Psoas muscle (tissue), 8 donors: ENCODE data around the gene RAP1A. TPM values are rescaled to one million over a fixed set of nuclear protein-coding genes. Genes with fewer than 3 reads are reported as not detected.

Source experiments
- ATAC-seq, 4 donors: fragments of 200-7000 bp; cut with Tn5 transposase; one replicate each; pipeline ENCODE4 v1.9.1; 2020; ENCODE audit warnings: moderate library complexity in 3 of 4, mild to moderate bottlenecking in 2 of 4
- DNase-seq, 2 donors: peaks; one replicate each; pipeline ENCODE4 v3.0.0-alpha.2; 2020
- H3K27ac ChIP-seq: fragments of 200-600 bp; one replicate; pipeline ENCODE4 v1.8.0; 2022
- H3K27me3 ChIP-seq, 3 donors: fragments of 200-600 bp in 1 of 3; one replicate each; pipeline versions ENCODE4 v1.6.1 to v1.8.0; 2013 to 2022; ENCODE audit warnings: low read length in 2 of 3, mild to moderate bottlenecking in 2 of 3, moderate library complexity in 1 of 3; ENCODE audit not compliant: insufficient read depth in 3 of 3
- H3K36me3 ChIP-seq, 2 donors: fragments of 200-600 bp in 1 of 2; one replicate each; pipeline versions ENCODE4 v1.6.1 to v1.8.0; 2013 to 2022; ENCODE audit warnings: low read depth in 1 of 2, mild to moderate bottlenecking in 1 of 2, moderate library complexity in 1 of 2; ENCODE audit not compliant: insufficient read depth in 1 of 2
- H3K4me1 ChIP-seq: fragments of 200-600 bp; one replicate; pipeline ENCODE4 v1.8.0; 2022
- H3K4me3 ChIP-seq: fragments of 200-600 bp; one replicate; pipeline ENCODE4 v1.8.0; 2022; ENCODE audit warnings: mild to moderate bottlenecking
- H3K9me3 ChIP-seq: fragments of 200-600 bp; one replicate; pipeline ENCODE4 v1.8.0; 2022
- CTCF ChIP-seq: fragments of 200-600 bp; IDR thresholded peaks from one replicate; pipeline ENCODE4 v1.8.0; 2022; ENCODE audit warnings: antibody characterized with exemption
- WGBS, 3 donors: extraction: QIAGEN DNeasy Blood & Tissue Kit; methylation state at CpG; one replicate each; pipeline versions ENCODE4 v1.1.6 to v1.1.7; 2013; 5-methylcytosine and 5-hydroxymethylcytosine counted together
- intact Hi-C, 2 donors: fragments of 100-400 bp; cut with DNase I; formaldehyde crosslinking; loops; one replicate each; pipeline versions ENCODE4 v1.11.0 to v1.14.2; 2022
- polyA plus RNA-seq, 3 donors: library from polyadenylated mRNA; stranded (reverse); fragments of 200-250 nt; gene quantifications; one replicate each; pipeline ENCODE4 v1.2.3, GENCODE V29; 2013
- total RNA-seq, 4 donors: library from RNA; stranded (reverse); fragmentation: NEBNext Ultra II Directional in 2 of 4; extraction: Animal tissue kit (Norgen Biotek cat#: 25700) in 2 of 4; gene quantifications; one replicate each; pipeline versions ENCODE4 v1.2.1 to v1.2.4, GENCODE V29; 2021 to 2023
- donor health status: healthy with polysubstance abuse.
- donor health status: DM: no; HTN: no; CAD: no; lungs with moderate emphysema.
- donor health status: Bipolar disorder and iron deficiency.
- donor health status: healthy.
- donor health status: DM: yes; HTN: yes; CAD: no.
- donor health status: DM: no; HTN: no; CAD: no.
- donor health status: DM: no; HTN: no; CAD: no.
- donor health status: DM: yes; HTN: yes; CAD: no.

Gene RAP1A
- total and polyA plus RNA-seq, 7 donors = 63.6 to 235 (median 76.6) TPM

GRCh38 chr1:111620441-111620971 is 917 bp downstream of the RAP1A start:
- Histone ChIP-seq H3K27me3 (no peaks in the 10 kb centered on the region), H3K9me3 (no peaks in the 10 kb centered on the region), H3K4me3 (peak overlapping the region; percentile 91), H3K27ac (peak overlapping the region; percentile 97), H3K36me3 (no peaks in the 10 kb centered on the region), H3K4me1 (peaks cover 46% of the 10 kb centered on the region)
- 0 to 2% (median 2%) methylated on average over 10 to 12 of the region's 12 CpGs for WGBS, 3 donors
- TF ChIP-seq CTCF = no peak
- intact Hi-C loops = no loop called here
- no peak for DNase-seq
- ATAC-seq = no peak

- peaks cover 50% of the 10 kb centered on the region for H3K4me1 ChIP-seq
- no peaks in the 10 kb centered on the region for H3K9me3 ChIP-seq
- 61 to 68% (median 63%) methylated on average over 4 of the region's 4 CpGs for WGBS, 3 donors
- H3K27ac ChIP-seq = peak overlapping the region; percentile 97
- H3K36me3 ChIP-seq = no peaks in the 10 kb centered on the region
- no peak for TF ChIP-seq CTCF
- ATAC-seq (no peak), DNase-seq (no peak)
- intact Hi-C loops = no loop called here
- H3K4me3 ChIP-seq = peak overlapping the region; percentile 91
- no peaks in the 10 kb centered on the region for H3K27me3 ChIP-seq
Measured at GRCh38 chr1:111621050-111621449, 1.5 kb downstream of the RAP1A start.

GRCh38 chr1:111622166-111622565 is 2.6 kb downstream of the RAP1A start:
- Histone ChIP-seq H3K4me1 (peaks cover 57% of the 10 kb centered on the region), H3K9me3 (no peaks in the 10 kb centered on the region)
- ATAC-seq = no peak

GRCh38 chr1:111624382-111624781 is 4.8 kb downstream of the RAP1A start:
- no peaks in the 10 kb centered on the region for H3K36me3 ChIP-seq
- ATAC-seq (no peak), DNase-seq (no peak)
- H3K4me3 ChIP-seq = no peak overlapping the region
- no peak for TF ChIP-seq CTCF
- peaks cover 74% of the 10 kb centered on the region for H3K4me1 ChIP-seq
- no peaks in the 10 kb centered on the region for H3K9me3 ChIP-seq
- intact Hi-C loops = no loop called here
- H3K27ac ChIP-seq = no peak overlapping the region
- 71 to 78% (median 73%) methylated on average over 2 of the region's 2 CpGs for WGBS, 3 donors
- H3K27me3 ChIP-seq = no peaks in the 10 kb centered on the region

More at GRCh38 chr1:111622166-111622565, 2.6 kb downstream of the RAP1A start:
- TF ChIP-seq CTCF = no peak
- Histone ChIP-seq H3K27me3 (no peaks in the 10 kb centered on the region), H3K4me3 (no peak overlapping the region), H3K36me3 (no peaks in the 10 kb centered on the region), H3K27ac (no peak overlapping the region)
- no peak for DNase-seq
- intact Hi-C loops = no loop called here

GRCh38 chr1:111625276-111625675 is 5.7 kb downstream of the RAP1A start:
- Histone ChIP-seq H3K36me3 (no peaks in the 10 kb centered on the region), H3K9me3 (no peaks in the 10 kb centered on the region), H3K27me3 (no peaks in the 10 kb centered on the region), H3K4me1 (peaks cover 82% of the 10 kb centered on the region), H3K27ac (no peak overlapping the region), H3K4me3 (no peak overlapping the region)
- no peak for DNase-seq
- 52 to 67% (median 58%) methylated on average over 1 of the region's 1 CpG for WGBS, 3 donors
- ATAC-seq = no peak
- intact Hi-C loops = loop anchor here in 1 of 2 donors (5.0 kb wide), 1 partner anchor 37 kb away; no protein-coding TSS in a partner anchor
- TF ChIP-seq CTCF = no peak
